ENCODE data around the gene GPRASP3.
"Not testable (repeated sequence)": the region's sequence is repeated elsewhere in the genome, so short reads cannot be mapped to it uniquely, and the experiment has no call there.

Gene GPRASP3, protein sequence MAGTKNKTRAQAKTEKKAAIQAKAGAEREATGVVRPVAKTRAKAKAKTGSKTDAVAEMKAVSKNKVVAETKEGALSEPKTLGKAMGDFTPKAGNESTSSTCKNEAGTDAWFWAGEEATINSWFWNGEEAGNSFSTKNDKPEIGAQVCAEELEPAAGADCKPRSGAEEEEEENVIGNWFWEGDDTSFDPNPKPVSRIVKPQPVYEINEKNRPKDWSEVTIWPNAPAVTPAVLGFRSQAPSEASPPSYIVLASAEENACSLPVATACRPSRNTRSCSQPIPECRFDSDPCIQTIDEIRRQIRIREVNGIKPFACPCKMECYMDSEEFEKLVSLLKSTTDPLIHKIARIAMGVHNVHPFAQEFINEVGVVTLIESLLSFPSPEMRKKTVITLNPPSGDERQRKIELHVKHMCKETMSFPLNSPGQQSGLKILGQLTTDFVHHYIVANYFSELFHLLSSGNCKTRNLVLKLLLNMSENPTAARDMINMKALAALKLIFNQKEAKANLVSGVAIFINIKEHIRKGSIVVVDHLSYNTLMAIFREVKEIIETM

DNA sequence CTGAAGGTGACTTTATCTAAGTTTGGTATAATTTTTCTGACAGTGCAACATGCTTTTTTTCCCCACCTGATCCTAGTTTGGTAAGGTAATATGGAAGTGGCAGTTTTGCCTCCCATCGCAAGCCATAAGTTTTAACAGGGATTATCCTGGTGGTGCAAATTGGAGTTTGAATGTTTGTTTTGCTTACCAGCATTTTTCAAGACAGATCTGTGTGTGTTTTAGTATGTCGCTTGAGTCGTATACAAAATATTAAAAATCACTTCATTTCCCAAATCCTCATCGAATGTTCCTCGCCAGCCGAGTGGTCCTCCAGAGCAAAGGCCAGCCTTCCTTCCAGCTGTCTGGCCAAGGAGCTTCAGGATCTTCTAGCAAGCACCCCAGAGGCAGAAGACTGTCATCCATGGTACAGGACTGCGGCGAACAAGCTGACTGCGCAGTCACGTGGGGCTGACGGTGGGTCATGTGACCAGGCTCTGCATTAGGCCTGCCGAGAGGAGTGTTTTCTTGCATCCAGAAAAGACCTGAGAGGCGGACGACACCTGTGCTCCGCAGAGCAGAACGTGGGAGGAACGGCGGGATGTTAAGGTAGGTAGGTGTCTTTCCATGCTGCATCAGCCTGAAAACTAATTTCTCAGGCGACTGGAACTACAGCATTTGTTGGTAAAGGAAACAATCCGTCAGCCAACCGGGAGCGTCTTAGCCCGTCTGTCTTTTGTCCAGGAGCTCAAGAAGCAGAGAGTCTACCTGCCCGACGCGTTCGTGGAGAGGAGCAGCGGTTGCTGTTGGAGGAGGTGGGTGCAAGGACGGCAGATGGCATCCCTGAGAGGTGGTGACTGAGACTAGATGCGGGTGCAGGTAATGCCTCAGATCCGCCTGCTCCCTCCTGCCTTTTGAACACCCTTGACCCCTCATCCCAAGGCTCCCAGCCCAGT, at the start of gene GPRASP3:
GPRASP3 (plus strand) TSS at position 507 of the 932 bp plus-strand sequence. CDS start 28,253 bp downstream, outside the sequence.
- DNase-seq (ENCODE audit: low read depth): peak; percentile 56

DNA sequence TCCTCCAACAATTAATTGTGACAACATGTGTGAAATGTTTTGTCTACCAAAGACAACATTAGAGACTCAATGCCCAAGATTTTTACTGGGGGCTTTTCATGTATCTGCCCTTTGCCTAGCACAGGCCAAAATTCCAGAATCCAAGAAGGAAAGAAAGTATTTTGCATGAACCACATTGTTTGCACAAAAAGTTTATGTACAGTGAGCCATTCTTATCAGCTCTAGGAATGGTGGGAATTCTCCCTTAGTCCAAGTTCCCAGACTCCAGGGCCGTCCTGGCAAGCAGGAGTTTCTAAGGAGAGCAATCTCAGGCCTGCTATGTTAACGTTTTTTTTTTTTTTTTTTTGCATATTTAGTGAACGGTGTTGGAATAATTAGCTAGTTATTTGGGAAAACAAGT, 47.7 kb upstream of the GPRASP3 start:
- DNase-seq (ENCODE audit: low read depth): no peak

DNA sequence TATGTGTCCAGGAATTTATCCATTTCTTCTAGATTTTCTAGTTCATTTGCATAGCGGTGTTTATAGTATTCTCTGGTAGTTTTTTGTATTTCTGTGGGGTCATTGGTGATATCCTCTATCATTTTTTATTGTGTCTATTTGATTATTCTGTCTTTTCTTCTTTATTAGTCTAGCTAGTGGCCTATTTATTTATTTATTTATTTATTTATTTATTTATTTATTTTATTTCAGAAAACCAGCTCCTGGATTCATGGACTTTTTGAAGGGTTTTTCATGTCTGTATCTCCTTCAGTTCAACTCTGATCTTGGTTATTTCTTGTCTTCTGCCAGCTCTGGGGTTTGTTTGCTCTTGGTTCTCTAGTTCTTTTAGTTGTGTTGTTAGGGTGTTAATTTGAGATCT, 43.1 kb upstream of the GPRASP3 start:
- not testable (repeated sequence) for DNase-seq (ENCODE audit: low read depth)

DNA sequence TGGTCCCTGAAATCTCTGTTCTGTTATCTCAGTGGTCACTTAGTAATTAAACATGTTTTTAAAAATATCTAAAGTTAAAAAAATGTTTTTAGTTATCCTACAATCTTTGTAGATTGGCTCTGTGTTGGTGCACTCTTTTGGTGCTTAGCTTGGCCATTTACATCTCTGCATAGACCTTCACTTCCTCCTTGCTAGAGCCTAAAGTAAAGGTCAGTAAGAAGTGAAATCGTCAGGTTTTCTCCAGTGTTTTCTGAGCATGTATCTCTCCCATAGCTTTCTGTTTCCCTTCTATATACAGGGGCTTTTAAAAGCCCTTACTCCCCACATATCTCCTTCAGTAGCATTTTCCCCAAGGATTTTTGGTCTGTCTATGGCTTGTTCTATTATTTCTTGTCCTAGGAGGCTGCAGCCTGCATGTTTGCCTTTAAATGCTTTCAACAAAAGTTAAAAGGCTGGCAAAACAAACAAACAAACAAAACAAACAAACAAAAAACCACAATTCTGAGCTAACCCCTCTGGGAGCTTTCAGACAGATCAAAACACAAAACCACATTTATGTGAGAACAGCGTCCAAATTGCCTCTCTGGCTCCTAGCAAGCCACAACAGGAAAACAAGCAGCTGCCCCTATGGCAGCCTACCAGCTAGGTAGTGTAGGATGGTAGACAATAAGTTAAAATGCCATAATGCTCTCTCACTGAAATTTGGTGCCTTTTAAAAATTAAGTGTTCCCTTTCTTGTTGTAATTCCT, 35.6 kb upstream of the GPRASP3 start:
- DNase-seq (ENCODE audit: low read depth): no peak

DNA sequence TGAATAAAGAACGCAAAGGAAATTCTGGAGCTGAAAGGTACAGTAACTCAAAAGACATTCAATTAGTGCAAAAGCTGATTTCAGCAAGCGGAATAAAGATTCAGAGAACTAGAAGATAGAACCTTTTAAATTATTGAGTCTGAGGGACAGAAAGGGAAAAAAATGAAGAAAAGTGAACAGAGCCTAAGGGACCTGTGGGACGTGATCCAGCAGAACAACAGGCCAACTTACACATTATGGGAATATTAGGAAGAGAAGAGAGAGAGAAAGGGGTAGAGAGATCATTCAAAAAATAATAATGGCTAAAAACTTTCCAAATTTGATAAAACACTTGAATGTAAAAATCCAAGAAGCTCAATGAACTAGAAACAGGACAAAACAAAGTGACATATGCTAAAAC, 25.8 kb upstream of the GPRASP3 start:
- DNase-seq (ENCODE audit: low read depth): no peak

DNA sequence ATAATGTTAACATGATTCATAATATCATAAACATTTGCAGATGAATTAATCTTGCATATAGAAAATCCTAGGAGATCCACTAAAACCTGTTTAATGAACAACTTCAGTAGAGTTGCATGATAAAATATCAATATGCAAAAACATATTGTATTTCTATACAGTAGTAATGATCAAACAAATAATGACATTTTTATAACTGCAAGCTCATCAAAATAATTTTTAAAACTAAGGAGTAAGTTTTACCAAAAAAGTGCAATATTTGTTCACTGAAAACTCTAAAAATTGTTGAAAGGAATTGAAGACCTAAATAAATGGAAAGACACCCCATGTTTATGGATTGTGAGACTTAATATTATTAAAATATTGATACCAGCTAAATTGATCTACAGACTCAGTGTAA, 24.2 kb upstream of the GPRASP3 start:
- DNase-seq (ENCODE audit: low read depth): no peak

DNA sequence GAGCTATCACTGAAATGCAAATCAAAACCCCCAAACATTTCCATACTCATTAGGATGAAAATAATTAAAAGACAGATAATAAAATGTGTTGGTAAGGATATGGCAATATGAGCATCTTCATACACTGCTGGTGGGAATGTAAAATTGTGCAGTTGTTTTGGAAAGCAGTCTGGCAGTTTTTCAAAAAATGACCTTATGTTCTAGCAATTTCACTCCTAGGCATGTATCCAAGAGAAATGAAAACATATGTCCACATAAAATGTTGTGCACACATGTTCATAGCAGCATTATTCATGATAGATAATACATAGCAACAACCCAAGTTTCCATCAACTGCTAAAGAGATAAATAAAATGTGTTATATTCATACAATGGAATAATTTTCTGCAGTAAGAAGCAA, 23.0 kb upstream of the GPRASP3 start:
- peak; percentile 43 for DNase-seq (ENCODE audit: low read depth)

DNA sequence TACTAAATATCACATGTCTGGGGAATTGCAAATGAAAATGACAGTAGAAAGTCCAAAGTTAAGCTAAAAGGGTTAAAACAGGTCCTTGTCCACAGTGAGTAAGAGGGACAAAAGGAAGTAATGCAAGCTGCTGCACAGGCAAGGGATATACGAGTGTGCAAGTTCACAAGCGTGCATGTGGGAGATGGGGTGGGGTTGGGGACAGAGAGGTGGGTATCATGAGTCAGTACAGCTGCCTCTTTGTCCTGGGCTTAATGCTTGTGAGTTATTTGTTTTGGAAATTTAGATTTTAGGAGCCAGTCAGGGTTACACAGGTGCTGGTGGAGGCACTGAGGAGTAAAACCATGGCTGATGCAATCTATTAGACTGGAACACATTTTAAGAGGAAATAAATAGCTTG, 11.6 kb upstream of the GPRASP3 start:
- DNase-seq (ENCODE audit: low read depth): no peak

DNA sequence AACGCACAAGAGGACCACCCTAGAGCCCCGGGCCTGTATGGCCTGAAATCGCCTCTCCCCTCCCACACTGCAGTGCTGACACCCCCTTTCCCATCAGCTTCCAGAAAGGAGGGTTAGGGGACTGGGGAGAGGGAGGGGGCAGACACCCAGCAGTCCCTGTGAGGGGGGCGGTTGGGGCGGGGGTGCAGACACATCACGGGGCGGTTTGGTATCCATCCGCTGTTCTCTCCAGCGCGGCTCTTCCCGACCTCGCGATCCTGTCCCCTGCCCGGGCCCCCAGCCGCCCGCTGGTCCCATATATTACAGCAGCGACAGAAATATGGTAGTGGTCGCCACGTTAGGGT, 8.7 kb upstream of the GPRASP3 start:
- no peak for DNase-seq (ENCODE audit: low read depth)

DNA sequence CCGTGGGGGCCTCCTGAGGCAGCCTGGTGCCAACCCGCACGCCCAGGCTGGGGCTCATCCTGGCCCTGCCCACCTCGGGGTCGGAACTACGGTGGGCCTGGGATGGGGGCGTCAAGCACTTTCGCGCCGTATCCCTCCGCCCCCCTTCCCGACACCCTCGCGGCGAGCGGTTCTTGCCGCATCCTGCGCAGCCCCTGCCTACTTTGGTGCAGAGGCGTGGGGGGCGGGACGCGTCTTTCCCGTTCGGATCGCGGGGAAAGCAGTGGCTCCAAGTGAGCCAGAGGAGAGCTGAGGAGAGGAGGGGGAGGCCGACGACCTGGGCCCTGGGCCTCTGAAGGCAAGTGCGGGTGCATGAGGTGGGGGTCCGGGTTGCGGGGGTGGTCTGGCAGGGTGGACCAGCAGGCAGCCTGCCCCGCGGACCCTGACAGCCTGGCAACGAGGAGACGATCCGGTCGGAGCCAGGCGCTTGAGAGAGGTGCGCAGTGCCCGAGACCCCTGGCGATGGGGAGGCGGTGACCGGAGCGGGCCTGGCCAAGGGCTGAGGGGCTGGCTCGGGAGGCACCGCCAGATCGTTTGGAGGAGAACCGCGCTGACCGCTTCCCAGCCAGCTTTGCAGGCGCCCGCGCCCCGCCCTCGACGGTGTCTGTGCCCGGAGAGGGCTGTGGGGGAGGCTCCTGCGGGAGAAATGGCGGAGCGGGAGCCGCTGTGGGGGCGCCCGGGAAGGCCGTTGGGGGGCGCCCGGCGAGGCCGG, 8.2 kb upstream of the GPRASP3 start, which contains the start of gene GPRASP2:
GPRASP2 (plus strand) TSS at position 233 of the 751 bp plus-strand sequence. CDS start 2,422 bp downstream, outside the sequence.
- no peak for DNase-seq (ENCODE audit: low read depth)

DNA sequence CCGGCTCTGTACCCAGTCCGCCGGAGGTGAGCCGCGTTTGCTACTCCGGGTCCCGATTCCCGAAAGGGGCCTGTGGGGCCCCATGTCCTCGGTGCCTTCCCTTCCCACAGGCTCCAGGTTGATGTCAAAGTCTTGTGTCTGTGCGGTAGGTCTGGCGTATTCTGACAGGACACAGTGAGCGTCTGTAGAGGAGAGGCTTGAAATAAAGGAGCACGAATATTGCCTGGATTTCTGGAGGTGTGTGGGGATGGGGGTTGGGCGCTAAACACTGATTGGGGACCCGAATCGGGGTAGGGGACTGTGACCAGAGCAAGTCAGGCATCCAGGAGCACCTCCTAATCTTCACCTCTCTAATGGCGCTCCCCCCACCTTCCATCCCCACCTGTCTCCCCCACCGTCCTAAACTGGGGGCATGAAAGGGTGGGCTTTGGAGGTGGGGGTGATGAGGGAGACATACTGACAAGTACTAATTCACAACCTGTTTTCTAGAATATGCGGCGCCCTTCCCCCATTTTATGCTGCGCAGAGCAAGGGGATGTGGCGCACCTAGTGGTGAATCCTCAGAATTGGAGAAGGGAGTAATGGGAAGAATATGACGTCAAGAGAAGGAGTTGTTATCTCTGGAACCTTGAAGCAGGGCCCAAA, 7.4 kb upstream of the GPRASP3 start:
- DNase-seq (ENCODE audit: low read depth): peak; percentile 17

DNA sequence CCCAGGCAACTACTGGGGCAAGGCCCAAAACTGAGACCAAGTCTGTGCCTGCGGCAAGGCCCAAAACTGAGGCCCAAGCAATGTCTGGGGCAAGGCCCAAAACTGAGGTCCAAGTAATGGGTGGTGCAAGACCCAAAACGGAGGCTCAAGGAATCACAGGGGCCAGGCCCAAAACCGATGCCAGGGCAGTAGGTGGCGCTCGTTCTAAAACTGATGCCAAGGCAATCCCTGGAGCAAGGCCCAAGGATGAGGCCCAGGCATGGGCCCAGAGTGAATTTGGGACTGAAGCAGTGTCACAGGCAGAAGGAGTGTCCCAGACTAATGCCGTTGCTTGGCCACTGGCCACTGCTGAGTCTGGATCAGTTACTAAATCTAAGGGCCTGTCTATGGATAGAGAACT, 5.5 kb upstream of the GPRASP3 start:
- no peak for DNase-seq (ENCODE audit: low read depth)

DNA sequence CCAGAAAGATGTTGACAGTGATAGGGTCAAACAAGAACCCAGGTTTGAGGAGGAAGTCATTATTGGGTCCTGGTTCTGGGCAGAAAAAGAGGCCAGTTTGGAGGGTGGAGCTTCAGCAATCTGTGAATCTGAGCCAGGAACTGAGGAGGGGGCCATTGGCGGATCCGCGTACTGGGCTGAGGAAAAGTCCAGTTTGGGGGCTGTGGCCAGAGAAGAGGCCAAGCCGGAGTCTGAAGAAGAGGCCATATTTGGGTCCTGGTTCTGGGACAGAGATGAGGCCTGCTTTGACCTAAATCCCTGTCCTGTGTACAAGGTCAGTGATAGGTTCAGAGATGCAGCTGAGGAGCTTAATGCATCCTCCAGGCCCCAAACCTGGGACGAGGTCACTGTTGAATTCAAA, 4.6 kb upstream of the GPRASP3 start:
- no peak for DNase-seq (ENCODE audit: low read depth)

DNA sequence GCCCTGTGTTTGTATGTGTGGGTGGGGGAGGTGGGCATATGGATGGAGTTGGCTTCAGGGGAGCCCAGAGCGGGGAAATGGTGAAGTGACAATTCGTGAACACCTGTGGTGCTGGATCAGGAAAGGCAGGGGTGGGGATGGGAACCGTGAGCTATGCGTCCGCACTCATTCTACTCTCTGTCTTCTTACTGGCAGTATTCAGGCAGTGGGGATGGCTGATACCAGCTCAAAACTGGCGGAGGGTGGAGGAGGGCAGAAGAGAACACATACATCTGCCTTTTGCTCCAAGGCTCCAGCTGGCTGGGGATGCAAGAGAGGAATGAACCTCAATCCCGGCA, 595 bp downstream of the GPRASP3 start:
- not testable (repeated sequence) for DNase-seq (ENCODE audit: low read depth)

DNA sequence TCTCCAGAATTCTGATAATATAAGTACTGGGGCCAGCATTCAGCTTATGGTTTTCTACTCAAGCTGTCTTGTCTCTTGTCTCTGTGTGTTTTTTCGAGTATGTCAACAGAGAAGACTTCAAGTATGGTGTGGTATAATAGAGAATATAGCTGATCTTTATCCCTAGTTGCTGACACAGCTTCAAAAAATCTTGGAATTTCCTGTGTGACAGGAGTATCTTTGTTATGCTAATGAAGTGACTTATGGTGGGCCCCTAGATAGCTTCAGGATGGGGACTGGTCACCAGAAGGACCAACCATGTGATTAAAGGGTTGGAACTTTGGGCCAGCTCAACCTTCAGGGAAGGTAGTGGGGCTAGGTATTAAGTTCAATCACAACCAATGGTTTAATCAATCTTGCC, 2.9 kb downstream of the GPRASP3 start:
- DNase-seq (ENCODE audit: low read depth): no peak

DNA sequence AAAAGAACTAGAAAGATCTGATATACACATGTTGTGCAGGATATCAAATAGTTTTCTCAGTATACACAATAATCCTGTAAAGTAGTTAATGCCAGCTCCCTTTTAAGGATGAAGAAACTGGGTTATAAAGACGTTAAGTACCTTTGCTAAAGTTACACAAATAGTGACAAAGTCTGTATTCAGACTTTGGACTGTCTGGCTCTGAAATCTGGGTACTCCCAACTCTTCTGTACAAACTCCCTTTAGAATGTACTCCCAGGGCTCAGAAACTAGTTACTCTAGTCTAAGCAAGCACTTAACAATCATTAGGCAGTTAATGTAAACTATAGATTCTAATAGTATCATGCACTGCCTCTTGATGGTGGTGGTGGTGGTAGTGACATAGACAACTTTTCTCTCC, 7.2 kb downstream of the GPRASP3 start:
- DNase-seq (ENCODE audit: low read depth): no peak

DNA sequence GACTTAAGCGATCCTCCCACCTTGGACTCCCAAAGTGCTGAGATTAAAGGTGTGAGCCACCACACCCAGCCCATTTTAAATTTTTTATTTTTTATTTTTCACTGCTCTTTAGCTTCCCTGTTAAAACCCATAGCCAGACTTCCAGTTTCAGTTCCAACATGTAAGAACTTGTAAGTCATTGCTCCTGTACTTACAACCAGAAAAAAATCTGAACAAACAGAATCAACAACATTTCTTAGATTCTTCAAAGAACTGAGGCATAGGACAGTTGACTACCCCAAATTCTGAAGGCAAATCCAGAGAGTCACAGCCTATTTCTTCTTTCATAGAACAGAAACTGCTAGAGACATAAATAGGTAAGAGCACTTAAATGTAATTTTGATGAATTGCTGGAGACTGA, 8.1 kb downstream of the GPRASP3 start:
- DNase-seq (ENCODE audit: low read depth): no peak

DNA sequence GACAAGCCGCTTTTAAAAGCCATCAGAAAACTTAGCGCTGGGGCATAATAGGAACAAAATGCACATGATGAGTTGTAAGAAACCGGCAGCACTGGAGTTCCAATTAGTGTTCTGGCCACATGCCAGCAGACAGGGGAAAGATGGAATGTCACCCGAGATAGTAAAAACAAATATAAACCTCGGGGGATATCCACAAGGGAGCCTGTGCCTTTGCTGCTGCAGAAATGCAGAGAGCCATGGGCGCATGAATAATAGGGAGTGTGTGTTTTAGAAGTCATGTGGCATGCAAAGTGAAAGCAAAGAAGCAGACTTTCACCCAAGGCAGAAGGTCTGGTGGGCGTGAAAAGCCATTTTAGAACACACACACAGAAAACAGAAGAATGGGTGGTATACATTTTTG, 19.1 kb downstream of the GPRASP3 start:
- DNase-seq (ENCODE audit: low read depth): no peak

DNA sequence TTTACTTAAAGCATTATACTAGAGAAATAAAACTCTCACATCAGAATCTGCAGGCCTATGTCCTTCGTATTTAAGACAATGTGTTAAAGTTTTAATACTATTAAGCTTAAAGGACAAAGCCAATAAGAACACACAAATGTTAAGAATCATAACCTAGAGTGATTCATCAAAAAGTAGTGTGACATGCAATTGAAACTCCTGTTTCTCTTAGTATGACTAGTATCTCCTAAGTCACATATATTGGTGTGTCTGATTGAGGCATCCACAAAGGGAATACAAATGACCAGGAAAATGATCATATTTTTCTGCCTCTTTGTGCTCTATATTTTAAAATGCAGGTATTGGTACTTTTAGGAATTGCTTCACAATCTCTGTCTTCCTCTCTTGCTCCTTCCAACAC, 23.8 kb downstream of the GPRASP3 start:
- no peak for DNase-seq (ENCODE audit: low read depth)

DNA sequence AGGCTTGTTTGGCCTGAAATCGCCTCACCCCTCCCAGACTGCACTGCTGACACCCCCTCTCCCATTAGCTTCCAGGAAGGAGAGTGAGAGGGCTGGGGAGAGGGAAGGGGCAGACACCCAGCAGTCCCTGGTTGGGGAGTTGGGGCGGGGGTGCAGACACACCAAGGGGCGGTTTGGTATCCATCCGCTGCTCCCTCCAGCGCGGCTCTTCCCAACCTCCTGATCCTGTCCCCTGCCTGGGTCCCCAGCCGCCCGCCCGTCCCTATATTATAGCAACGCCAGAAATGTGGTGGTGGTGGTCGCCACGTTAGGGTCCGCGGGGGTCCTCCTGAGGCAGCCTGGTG, 24.9 kb downstream of the GPRASP3 start:
- DNase-seq (ENCODE audit: low read depth): no peak

Data from fibroblast of the conjunctiva (primary cell).